Measurements from ENCODE around the gene MAP4K4.
A peak's percentile ranks its signal among the peaks of the same experiment; 100 is the strongest.

Gene MAP4K4

GRCh38 chr2:101844055-101844635, 146.6 kb downstream of the MAP4K4 start:
- no peak for DNase-seq

GRCh38 chr2:101846973-101847372, 149.5 kb downstream of the MAP4K4 start:
- no peak for DNase-seq

- DNase-seq = no peak
Measured at GRCh38 chr2:101847661-101848339, 150.3 kb downstream of the MAP4K4 start.

- DNase-seq = no peak
Measured at GRCh38 chr2:101848769-101849410, 151.4 kb downstream of the MAP4K4 start.

GRCh38 chr2:101850450-101850849, 152.9 kb downstream of the MAP4K4 start:
- no peak for DNase-seq

- no peak for DNase-seq
Measured at GRCh38 chr2:101850991-101851390, 153.5 kb downstream of the MAP4K4 start.

- DNase-seq = no peak
Measured at GRCh38 chr2:101852824-101853223, 155.3 kb downstream of the MAP4K4 start.

GRCh38 chr2:101854877-101855276, 157.4 kb downstream of the MAP4K4 start:
- no peak for DNase-seq

- no peak for DNase-seq
Measured at GRCh38 chr2:101855776-101856175, 158.3 kb downstream of the MAP4K4 start.

- no peak for DNase-seq
Measured at GRCh38 chr2:101858246-101858645, 160.7 kb downstream of the MAP4K4 start.

- no peak for DNase-seq
Measured at GRCh38 chr2:101858910-101859309, 161.4 kb downstream of the MAP4K4 start.

GRCh38 chr2:101859604-101860003, 162.1 kb downstream of the MAP4K4 start:
- DNase-seq = no peak

GRCh38 chr2:101860157-101860556, 162.7 kb downstream of the MAP4K4 start:
- no peak for DNase-seq

- no peak for DNase-seq
Measured at GRCh38 chr2:101860782-101861181, 163.3 kb downstream of the MAP4K4 start.

- no peak for DNase-seq
Measured at GRCh38 chr2:101861382-101861781, 163.9 kb downstream of the MAP4K4 start.

GRCh38 chr2:101863534-101863933, 166.0 kb downstream of the MAP4K4 start:
- DNase-seq = no peak

- no peak for DNase-seq
Measured at GRCh38 chr2:101864426-101864825, 166.9 kb downstream of the MAP4K4 start.

GRCh38 chr2:101868525-101868924, 171.0 kb downstream of the MAP4K4 start:
- DNase-seq = no peak

GRCh38 chr2:101869527-101869926, 172.0 kb downstream of the MAP4K4 start:
- no peak for DNase-seq

GRCh38 chr2:101870444-101870843, 172.9 kb downstream of the MAP4K4 start:
- DNase-seq = no peak

- no peak for DNase-seq
Measured at GRCh38 chr2:101871480-101871879, 174.0 kb downstream of the MAP4K4 start.

- DNase-seq = no peak
Measured at GRCh38 chr2:101872480-101872879, 175.0 kb downstream of the MAP4K4 start.

GRCh38 chr2:101873543-101873942, 176.0 kb downstream of the MAP4K4 start:
- DNase-seq = peak; percentile 37

- no peak for DNase-seq
Measured at GRCh38 chr2:101874069-101874468, 176.6 kb downstream of the MAP4K4 start.
